ENCODE measurements around the gene REPIN1.

DNA sequence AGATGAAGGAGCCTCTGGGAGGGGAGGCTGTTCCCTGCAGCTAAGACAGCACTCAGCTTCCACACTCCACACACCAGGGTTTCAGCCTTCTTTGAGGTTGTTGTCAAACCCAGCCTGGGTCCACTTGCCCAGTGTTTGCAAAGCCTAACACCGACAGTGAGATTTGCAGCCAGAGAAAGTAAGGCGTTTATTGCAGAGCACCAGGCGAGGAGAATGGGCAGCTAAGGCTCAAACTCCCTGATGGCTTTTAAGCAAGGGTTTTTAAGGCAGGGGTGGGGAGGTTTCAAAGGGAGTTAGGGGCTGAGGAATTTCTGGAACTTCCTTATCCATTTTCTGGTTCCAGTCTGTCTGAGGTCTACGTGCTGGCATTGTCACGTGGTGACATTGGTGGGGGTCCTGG lies 5.8 kb downstream of the REPIN1 start:
- TF ChIP-seq CTCF (IDR thresholded peaks at IDR 0.05) (no peak), ZFX (IDR thresholded peaks at IDR 0.05; ENCODE audit: borderline replicate concordance) (no peak)

All from 22Rv1 (cell line).